Vagina (tissue), 2 donors: ENCODE measurements around the gene CAPN1. TPM values are rescaled to one million over a fixed set of nuclear protein-coding genes. Genes with fewer than 3 reads are reported as not detected.

Experiments used
- DNase-seq, 2 donors: peaks; one replicate each; pipeline ENCODE4 v3.0.0-alpha.2; 2017; ENCODE audit errors: extremely low spot score in 2 of 2
- H3K27ac ChIP-seq: fragments of 200-600 bp; sonication (generic); one replicate; pipeline ENCODE4 v1.5.1; 2019
- H3K27me3 ChIP-seq: fragments of 200-600 bp; sonication (generic); one replicate; pipeline ENCODE4 v1.5.1; 2019
- H3K36me3 ChIP-seq, 2 donors: fragments of 200-600 bp; sonication (generic); one replicate each; pipeline ENCODE4 v1.5.1; 2017 to 2019
- H3K4me1 ChIP-seq: fragments of 200-600 bp; sonication (generic); one replicate; pipeline ENCODE4 v1.5.1; 2019
- H3K4me3 ChIP-seq, 2 donors: fragments of 200-600 bp; sonication (generic); 1 replicate in 1 of 2; 2 replicates in 1 of 2; pipeline ENCODE4 v1.5.1; 2016 to 2019
- H3K9me3 ChIP-seq: fragments of 200-600 bp; sonication (generic); one replicate; pipeline ENCODE4 v1.5.1; 2019
- CTCF ChIP-seq, 3 experiments: fragments of 450-650 bp in 2 of 3; fragments of 200-600 bp in 1 of 3; sonication (generic) in 1 of 3; IDR thresholded peaks; one replicate each; pipeline ENCODE4 v1.5.1; 2017 to 2019; ENCODE audit warnings: antibody characterized with exemption in 3 of 3, mild to moderate bottlenecking in 2 of 3, moderate library complexity in 2 of 3
- POLR2A ChIP-seq, 2 donors: fragments of 450-650 bp; IDR thresholded peaks; one replicate each; pipeline ENCODE4 v1.6.1; 2017; ENCODE audit warnings: antibody characterized with exemption in 2 of 2, mild to moderate bottlenecking in 2 of 2, moderate library complexity in 2 of 2
- POLR2AphosphoS5 ChIP-seq, 2 donors: sonication (generic); formaldehyde crosslinking; IDR thresholded peaks; one replicate each; pipeline ENCODE4 v1.9.0; 2017; ENCODE audit warnings: antibody characterized with exemption in 2 of 2, mild to moderate bottlenecking in 2 of 2, low read depth in 1 of 2; ENCODE audit not compliant: insufficient read depth in 1 of 2
- intact Hi-C: fragments of 100-400 bp; cut with DNase I; formaldehyde crosslinking; loops from one replicate; pipeline ENCODE4 v1.15.1; 2023
- total RNA-seq: library from RNA; depleted of rRNA; stranded (reverse); fragments of >200 nt; gene quantifications from one replicate; pipeline ENCODE4 v1.2.3, GENCODE V29; 2016

Gene CAPN1
- total RNA-seq, 1 donor from 2014 or later = 302 TPM

- H3K4me1 ChIP-seq = no peaks in the 10 kb centered on the region
- H3K36me3 ChIP-seq = peaks cover 3 to 77% of the 10 kb centered on the region in 2 donors
- no peaks in the 10 kb centered on the region for H3K9me3 ChIP-seq
- DNase-seq = no peak
- H3K27ac ChIP-seq = no peak overlapping the region
- H3K4me3 ChIP-seq = no peak overlapping the region
- TF ChIP-seq CTCF (IDR thresholded peaks at IDR 0.05) = no peak
- no peak for TF ChIP-seq POLR2AphosphoS5 (IDR thresholded peaks at IDR 0.05; ENCODE audit: insufficient read depth in 1 of 2, low read depth in 1 of 2)
- TF ChIP-seq POLR2A (IDR thresholded peaks at IDR 0.05) = no peak
- no peaks in the 10 kb centered on the region for H3K27me3 ChIP-seq
- intact Hi-C loops = no loop called here
Observed at GRCh38 chr11:65206441-65206841, 24.7 kb downstream of the CAPN1 start.

GRCh38 chr11:65206901-65207300 is 25.2 kb downstream of the CAPN1 start:
- H3K27ac ChIP-seq = no peak overlapping the region
- TF ChIP-seq POLR2AphosphoS5 (IDR thresholded peaks at IDR 0.05; ENCODE audit: insufficient read depth in 1 of 2, low read depth in 1 of 2) (no peak), CTCF (IDR thresholded peaks at IDR 0.05) (no peak), POLR2A (IDR thresholded peaks at IDR 0.05) (no peak)
- H3K4me1 ChIP-seq = no peaks in the 10 kb centered on the region
- H3K36me3 ChIP-seq = peaks cover 3 to 82% of the 10 kb centered on the region in 2 donors
- H3K27me3 ChIP-seq = no peaks in the 10 kb centered on the region
- DNase-seq = no peak
- intact Hi-C loops = no loop called here
- no peak overlapping the region for H3K4me3 ChIP-seq
- no peaks in the 10 kb centered on the region for H3K9me3 ChIP-seq

GRCh38 chr11:65207918-65208784 is 26.4 kb downstream of the CAPN1 start:
- no peaks in the 10 kb centered on the region for H3K9me3 ChIP-seq
- H3K27me3 ChIP-seq = no peaks in the 10 kb centered on the region
- peaks cover 3 to 84% of the 10 kb centered on the region in 2 donors for H3K36me3 ChIP-seq
- no peak overlapping the region for H3K27ac ChIP-seq
- DNase-seq = no peak
- no peak for TF ChIP-seq POLR2AphosphoS5 (IDR thresholded peaks at IDR 0.05; ENCODE audit: insufficient read depth in 1 of 2, low read depth in 1 of 2)
- TF ChIP-seq CTCF (IDR thresholded peaks at IDR 0.05) = no peak
- no peak for TF ChIP-seq POLR2A (IDR thresholded peaks at IDR 0.05)
- no peaks in the 10 kb centered on the region for H3K4me1 ChIP-seq
- intact Hi-C loops = no loop called here
- no peak overlapping the region for H3K4me3 ChIP-seq

GRCh38 chr11:65208785-65209710 is 27.3 kb downstream of the CAPN1 start:
- TF ChIP-seq POLR2AphosphoS5 (IDR thresholded peaks at IDR 0.05; ENCODE audit: insufficient read depth in 1 of 2, low read depth in 1 of 2) = no peak
- TF ChIP-seq CTCF (IDR thresholded peaks at IDR 0.05) = no peak
- TF ChIP-seq POLR2A (IDR thresholded peaks at IDR 0.05) = no peak
- Histone ChIP-seq H3K36me3 (peaks cover 3 to 76% of the 10 kb centered on the region in 2 donors), H3K27ac (no peak overlapping the region), H3K27me3 (no peaks in the 10 kb centered on the region), H3K9me3 (no peaks in the 10 kb centered on the region), H3K4me1 (no peaks in the 10 kb centered on the region), H3K4me3 (no peak overlapping the region)
- intact Hi-C loops = no loop called here
- DNase-seq = no peak
